Left renal pelvis (tissue), 4 donors: ENCODE results near the gene RNH1. TPM values are rescaled to one million over a fixed set of nuclear protein-coding genes. Genes with fewer than 3 reads are reported as not detected.

Experiments used
- DNase-seq, 4 donors: peaks; one replicate each; pipeline ENCODE4 v3.0.0-alpha.2; 2013; ENCODE audit warnings: low read depth in 4 of 4, low spot score in 3 of 4
- polyA plus RNA-seq, 4 donors: library from polyadenylated mRNA; unstranded; fragments of 120-200 nt; gene quantifications; one replicate each; pipeline ENCODE4 v1.2.1, GENCODE V29; 2013; ENCODE audit not compliant: insufficient read length in 4 of 4

The RNH1 gene
- polyA plus RNA-seq, 4 donors, result 75.4 to 108 (median 87.4) TPM

DNA sequence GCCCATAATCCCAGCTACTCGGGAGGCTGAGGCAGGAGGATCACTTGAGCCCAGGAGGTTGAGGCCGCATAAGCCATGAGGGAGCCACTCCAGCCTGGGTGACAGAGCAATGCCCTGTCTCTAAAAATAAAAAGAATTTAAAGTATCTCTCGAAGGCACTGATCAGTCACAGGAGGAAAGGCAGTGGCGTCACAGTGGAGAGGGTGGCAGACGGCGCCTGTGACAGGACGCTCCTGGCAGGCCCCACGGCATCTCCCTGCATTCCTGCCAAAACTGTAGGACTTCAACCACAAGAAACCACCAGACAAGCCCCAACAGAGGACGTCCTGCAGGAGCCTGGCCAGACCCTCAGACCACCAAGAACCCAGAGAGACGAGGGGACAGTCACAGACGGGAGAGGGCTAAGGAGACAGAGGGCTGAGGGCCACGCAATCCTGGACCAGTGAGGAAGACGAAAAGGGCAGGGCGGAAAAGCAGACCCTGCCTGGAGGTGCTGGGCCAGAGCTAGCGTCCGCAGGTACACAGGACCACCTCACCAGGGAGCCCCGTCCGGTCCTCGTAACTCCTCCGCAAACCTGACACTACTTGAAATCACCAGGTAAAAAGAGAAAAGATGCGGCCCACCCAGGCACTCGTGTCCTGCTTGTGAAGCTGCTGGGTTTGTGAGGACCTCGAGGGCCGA lies 5.9 kb downstream of the RNH1 start:
- DNase-seq, result no peak

DNA sequence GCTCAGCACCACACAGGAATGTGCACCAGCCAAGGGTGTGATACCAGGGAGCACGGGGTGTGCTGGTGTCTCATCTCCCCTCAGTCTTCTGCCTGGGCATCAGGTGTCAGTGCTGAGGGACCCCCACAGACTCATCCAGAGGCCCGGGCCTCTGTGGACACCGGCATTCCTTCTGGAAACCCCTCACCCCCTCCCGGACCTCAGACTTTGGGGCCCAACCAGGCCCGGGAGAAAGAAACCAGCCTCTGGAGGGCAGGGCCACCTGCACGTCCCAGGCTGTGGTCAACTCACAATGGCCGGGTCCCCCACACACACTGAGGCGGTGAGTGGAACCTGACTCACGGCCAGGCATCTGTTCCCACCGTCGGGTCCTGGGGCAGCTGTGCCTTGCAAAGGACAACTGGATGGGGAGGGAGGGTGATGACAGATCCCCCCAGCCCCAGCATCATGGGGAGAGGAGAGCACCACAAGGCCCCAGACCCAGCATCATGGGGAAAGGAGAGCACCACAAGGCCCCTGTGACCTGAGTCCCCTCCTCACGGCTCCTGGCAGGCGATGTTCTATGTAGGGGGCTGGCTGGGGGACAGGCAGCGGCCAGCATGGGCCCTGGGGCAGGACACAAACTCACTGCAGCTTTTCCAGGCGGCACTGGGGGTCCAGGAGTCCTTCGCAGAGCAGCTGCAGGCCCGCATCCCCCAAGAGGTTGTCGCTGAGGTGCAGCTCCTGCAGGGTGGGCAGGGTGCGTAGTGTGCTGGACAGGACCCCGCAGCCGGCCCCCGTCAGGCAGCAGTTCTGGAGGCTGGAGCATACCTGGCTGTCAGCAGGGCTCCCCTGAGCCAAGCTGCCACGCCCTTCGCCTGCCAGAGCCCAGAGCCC lies 7.6 kb downstream of the RNH1 start:
- no peak for DNase-seq

DNA sequence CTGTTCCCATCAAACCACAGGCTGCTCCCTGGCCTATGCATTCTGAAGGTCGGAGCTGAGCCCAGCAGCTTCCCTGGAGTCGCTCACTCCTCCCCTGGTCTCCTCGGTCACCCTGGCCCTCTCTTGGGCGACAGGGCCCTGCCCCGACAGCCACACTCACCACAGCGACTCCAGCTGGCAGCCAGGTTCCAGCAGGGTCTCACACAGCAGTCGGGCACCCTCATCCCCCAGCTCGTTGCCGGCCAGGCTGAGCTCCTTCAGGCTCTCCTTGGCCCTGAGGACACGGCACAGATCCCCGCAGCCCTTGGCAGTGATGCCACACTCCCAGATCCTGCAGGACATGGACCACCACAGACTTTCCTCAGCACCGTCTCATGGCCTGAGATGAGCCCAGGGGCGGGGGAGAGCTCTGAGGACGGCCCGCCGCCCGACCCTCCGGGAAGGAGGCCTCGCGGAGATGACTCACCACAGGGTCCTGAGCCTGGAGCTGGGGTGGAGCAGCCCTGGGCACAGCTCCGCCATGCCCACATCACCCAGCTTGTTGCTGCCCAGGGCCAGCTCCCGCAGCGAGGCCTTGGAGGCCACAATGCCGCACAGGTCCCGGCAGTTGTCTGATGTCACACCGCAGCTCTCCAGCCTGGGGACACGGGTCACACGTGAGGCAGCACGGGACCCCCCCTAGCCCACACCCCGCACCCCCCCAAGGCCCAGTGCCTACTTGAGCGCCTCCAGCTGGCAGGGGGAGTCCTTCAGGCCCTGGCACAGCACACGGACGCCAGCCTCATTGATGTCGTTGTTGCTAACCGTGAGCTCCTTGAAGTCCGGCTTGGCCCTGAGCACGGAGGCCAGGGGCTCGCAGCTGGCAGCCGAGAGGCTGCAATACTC lies 8.5 kb downstream of the RNH1 start:
- DNase-seq, result no peak

DNA sequence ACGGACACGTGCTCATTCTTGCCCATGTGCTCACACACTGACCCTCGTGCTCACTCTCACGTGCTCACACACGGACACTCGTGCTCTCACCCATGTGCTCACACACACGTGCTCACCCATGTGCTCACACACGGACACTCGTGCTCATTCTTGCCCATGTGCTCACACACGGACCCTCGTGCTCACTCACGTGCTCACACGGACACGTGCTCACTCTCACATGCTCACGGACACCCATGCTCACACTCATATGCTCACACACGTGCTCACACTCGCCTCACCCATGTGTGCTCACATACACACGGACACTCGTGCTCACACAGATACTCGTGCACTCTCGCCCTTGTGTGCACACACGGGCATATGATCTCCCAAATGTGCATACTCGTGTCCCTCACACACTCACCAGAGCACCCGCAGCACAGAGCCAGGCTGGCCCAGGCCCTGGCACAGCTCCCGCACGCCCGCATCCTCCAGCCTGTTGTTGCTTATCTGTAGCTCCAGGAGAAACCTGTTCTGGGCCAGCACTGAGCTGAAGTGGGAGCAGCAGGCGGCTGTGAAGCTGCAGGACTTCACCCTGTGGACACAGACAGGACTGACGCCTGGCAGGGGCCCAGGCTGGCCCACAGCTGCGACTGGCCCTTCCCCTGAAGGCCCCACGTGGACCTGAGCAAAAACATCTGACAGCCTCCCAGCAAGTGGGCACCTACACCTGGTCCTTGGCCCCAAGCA lies 9.3 kb downstream of the RNH1 start:
- no peak for DNase-seq

DNA sequence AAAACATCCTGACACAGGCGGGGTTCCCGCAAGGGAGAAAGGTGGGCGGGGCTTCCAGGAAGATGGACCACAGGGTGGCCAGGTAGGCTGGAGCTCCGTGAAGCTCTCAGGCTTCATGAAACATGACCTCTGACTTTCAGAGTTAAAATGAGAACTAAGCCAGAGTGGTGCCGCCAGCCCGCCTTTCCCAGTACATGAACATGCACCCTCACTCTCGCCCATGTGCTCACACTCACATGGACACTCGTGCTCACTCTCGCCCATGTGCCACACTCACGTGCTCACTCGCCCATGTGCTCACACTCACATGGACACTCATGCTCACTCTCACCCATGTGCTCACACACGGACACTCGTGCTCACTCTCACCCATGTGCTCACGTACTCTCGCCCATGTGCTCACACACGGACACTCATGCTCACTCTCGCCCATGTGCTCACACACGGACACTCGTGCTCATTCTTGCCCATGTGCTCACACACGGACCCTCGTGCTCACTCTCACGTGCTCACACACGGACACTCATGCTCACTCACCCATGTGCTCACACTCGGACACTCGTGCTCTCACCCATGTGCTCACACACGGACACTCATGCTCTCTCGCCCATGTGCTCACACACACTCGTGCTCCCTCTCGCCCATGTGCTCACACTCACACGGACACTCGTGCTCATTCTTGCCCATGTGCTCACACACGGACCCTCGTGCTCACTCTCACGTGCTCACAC lies 10.0 kb downstream of the RNH1 start:
- DNase-seq, result no peak

DNA sequence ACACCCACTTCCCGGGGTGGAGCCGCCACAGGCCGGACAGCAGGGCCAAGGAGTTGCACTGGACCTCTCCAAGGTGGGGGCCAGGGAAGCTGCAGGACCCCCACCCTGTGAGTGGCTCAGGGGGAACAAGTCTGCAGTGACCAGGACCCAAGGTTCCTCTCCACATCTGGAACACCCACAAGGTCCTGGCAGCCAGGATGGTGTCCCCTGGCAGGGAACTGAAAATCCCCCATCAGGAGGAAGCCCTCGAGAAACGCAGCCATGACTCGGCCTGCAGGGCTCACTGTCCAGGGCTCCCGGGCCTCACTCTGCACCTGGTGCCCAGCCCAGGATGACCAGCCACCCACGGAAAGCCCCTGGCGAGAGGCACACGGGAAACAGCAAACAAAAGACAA lies 11.5 kb downstream of the RNH1 start:
- no peak for DNase-seq

DNA sequence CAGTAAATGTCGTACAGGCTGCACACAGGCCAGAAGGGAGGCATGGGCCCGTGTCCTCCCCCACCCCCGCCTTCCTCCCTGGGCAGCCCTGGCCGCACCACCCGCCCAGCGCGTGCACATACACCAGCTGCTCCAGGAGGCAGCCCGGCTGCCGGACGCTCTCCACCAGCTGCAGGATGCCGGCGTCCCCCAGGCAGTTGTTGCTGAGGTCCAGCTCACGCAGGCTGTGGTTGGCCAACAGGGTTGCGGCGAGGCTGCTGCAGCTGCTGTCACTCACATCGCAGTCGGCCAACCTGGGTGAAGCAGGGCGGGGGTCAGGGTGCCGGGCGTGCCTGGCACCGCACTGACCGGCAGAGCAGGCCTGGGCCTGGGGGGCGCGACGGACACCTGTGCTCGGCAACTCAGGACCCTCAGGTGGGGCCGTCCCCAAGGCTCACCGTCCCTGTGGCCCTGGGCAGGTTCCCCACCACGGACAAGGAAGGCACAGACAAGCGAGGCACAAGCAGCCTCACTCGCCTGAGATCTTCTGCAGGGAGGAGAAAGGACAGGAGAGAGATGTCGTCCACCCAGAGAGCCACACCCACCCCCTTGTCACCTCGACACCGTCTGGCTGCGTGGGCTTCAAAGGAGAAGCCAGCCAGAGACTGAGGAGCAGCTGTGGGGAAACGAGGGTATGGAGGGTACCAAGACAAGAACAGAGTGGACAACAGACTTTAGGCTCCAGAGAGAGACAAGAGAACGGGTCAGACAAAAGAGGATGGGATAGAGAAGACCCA lies 12.1 kb downstream of the RNH1 start:
- DNase-seq, result no peak

DNA sequence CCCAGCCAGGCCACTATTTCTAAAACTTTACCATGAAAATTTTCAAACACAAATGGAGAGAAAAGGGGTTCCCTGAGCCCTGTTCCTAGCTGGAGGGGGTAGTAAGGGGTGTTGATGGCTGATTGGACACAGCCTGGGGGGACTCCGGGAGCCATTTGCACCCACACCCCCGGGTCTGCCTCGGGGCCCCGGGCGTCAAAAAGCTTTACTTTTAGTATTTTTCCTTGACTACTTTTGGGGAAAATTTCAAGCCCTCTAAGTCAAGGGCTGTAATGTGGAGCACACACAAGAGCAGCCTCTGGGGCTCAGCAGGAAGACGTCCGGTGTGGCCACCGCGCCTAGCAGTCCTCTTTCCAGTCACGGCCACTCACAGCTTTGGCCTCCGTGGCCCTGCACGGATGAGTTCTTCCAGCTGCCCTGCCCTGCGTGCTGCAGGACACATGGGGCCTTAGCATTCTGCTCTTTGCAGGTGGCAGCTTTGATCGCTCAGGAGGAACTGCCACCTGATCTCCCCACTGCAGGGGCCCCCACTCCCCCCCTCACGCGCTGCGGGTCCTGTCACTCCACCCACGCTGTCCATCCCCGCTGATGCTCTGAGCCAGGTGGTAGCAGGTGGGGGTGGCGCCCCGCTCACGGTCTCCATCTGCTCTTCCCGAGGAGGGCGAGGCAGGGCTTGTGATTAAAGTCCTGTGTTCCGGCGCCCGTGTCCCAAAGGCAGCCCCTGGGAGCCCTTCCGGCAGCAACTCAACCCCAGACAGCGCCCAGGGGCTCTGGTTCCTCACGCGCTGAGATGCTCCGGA lies 14.4 kb downstream of the RNH1 start:
- DNase-seq, result no peak

DNA sequence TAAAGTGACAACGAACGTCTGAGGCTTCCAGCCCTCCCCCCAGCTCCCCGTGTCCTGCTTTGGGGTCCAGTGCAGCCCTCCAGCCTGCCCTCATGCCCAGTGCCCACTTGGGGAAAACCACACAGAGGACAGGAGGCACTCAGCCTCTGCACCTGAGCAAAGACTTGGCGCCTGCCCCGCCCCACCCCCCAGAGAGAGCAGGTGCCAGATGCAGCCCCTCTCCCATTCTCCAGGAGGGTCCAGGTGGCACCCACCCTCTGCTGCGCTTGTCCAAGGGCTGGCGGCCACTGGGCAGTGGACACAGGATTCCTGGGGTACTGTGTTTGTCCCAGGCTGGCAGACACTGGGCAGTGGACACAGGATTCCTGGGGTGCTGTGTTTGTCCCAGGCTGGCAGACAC lies 15.7 kb downstream of the RNH1 start:
- no peak for DNase-seq

DNA sequence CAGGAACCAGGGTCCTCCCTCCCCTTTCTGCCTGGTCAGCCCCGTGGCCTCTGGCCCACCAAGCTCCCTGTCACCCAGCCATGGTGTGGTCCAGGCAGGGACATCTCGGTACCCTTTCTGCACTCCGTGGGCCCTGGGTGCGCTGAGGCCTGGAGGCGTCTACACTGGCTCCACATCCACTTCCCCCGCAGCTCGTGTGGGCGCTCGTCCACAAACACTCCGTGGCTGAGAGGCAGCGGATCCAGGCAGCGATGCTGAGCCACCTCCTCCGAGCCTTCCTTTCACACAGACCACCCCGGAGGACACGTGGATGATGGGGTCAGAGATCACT lies 16.1 kb downstream of the RNH1 start:
- no peak for DNase-seq

DNA sequence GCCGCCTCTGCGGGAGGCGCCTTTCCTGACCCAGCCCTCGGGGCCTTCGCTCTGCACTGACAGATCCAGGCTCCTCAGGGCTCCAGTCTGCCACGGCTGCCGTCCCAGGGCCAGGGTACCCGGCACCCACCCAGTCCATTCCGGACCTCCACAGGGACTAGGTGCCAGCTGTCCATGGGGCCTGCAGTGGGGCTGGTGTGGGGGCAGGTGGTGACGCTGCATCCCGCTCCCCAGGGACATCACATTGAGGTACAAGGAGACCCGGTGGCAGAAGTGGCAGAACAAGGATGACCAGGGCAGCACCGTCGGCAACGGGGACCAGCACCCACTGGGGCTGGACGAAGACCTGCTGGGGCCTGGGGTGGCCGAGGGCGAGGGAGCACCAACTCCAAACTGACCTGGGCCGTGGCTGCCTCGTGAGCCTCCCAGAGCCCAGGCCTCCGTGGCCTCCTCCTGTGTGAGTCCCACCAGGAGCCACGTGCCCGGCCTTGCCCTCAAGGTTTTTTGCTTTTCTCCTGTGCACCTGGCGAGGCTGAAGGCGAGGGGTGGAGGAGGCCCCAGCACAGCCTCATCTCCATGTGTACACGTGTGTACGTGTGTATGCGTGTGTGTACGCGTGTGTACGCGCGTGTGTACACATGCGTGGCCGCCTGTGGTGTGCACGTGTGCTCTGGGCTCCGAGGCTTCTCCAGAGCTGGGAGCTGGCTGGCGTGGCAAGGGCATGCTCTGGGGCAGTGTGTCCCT lies 16.7 kb downstream of the RNH1 start:
- DNase-seq, result no peak

DNA sequence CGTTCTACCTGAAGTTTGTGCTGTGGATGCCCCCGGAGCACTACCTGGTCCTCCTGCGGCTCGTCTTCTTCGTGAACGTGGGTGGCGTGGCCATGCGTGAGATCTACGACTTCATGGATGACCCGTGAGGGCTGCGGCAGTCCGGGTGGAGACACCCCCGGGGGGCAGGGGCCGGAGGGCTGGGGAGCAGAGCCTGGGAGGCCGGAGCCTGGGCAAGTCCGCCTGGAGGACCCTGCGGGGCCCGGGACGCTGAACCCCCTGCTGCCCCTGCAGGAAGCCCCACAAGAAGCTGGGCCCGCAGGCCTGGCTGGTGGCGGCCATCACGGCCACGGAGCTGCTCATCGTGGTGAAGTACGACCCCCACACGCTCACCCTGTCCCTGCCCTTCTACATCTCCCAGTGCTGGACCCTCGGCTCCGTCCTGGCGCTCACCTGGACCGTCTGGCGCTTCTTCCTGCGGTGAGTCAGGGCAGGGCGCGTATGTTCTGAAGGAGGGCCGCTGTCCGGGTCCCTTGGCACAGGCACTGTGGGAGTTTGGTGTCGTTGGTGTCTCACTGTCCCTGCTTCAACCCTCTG lies 17.3 kb downstream of the RNH1 start:
- DNase-seq, result no peak

DNA sequence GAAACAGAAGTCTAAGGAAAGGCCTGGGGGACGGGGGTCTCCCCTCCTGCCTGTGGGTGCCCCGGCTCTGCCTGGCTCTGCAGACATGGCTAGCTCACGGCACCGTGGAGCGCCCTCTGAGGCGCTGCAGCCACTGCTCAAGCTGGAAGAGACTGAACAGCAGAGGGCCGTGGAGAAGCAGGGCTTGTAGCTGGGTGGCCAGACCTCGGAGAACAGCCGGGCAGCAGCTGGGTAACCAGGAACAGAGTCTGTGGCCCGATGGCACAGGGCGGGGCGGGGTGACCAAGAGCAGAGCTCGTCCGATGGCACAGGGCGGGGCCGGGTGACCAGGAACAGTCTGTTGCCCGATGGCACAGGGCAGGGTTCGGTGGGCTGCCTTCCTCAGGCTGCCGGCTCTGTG lies 18.1 kb downstream of the RNH1 start:
- no peak for DNase-seq

DNA sequence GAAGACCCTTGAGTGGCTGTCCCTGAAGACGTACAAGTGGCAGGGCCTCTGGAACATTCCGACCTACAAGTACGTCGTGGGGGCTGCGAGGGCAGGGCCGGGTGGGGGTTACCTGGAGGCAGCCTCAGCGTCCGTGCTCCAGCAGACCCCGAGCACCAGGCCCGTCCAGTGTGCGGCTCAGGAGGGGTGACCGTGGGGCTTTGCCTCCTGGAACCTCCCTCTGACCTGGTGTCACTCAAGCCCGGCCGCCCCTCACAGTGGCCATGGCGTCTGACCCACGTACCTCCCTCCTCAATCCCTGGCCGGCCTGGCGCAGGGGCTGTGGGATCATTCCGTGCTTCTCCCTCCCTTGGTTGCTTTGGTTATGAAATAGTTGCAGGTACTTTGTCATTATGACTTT lies 18.5 kb downstream of the RNH1 start:
- no peak for DNase-seq

DNA sequence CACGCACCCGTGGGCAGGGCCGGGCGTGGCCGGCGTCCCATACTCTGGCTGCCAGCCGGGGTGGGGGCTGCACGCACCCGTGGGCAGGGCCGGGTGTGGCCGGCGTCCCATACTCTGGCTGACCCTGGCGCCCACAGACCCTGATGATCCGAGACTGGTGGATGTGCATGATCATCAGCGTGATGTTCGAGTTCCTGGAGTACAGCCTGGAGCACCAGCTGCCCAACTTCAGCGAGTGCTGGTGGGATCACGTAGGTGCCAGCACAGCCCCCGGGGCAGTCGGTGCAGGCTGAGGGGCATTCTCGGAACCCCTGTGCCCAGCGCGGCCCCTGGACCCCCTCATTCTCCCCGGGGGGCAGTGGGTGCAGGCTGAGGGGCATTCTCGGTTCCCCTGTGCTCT lies 19.0 kb downstream of the RNH1 start:
- DNase-seq, result no peak

DNA sequence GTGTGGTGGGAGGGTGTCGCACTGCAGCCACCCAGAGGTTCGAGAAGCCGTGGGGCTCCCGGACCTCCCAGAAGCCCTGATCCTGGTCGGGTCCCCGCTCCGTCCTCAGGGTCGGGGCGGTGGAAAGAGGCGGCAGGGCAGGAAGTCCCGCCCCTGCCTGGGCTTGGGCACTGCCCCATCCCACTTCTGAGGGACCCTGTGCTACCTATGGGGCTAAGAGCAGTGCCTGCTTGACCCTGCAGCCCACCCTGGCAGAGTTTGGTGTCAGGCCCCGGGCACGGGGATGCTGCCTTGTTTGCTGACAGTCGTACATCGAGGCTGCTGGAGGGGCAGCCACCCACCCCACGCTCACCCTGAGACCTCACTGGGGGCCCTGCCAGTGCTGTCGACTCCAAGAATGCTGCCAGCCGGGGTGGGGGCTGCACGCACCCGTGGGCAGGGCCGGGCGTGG lies 19.4 kb downstream of the RNH1 start:
- no peak for DNase-seq

DNA sequence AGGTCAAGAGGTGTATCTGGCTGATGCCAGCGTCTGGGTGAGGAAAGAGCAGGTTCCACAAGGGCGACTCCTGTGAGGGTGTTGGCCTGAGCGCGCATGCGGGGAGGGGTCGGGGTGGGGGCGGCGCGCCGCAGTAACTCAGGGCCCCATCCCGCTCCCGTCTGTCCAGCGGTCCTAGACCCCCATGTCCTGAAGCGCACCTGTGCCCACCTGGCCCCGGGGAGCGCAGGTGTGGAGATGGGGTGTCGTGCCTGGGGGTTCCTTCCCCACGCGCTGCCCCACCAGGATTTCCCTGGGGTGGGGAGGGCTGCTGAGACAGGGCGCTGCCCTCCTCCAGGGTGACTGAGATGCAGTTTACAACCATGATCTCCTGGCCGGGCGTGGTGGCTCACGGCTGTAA lies 20.9 kb downstream of the RNH1 start:
- DNase-seq, result no peak
